Ovary (tissue), 9 donors: ENCODE measurements around the gene KLK10. TPM values are rescaled to one million over a fixed set of nuclear protein-coding genes. Genes with fewer than 3 reads are reported as not detected.

Experiments used
- DNase-seq, 5 donors: peaks; one replicate each; pipeline ENCODE4 v3.0.0-alpha.2; 2019 to 2020
- H3K27ac ChIP-seq, 2 donors: fragments of 200-600 bp; one replicate each; pipeline versions ENCODE4 v1.5.1 to v1.8.0; 2019 to 2022
- H3K27me3 ChIP-seq: fragments of 200-600 bp; one replicate; pipeline ENCODE4 v1.8.0; 2022
- H3K36me3 ChIP-seq: fragments of 200-600 bp; sonication (generic); one replicate; pipeline ENCODE4 v1.5.1; 2019
- H3K4me1 ChIP-seq: one replicate; pipeline ENCODE4 v1.8.1; 2013; ENCODE audit warnings: mild to moderate bottlenecking, moderate library complexity; ENCODE audit not compliant: insufficient read depth
- H3K4me3 ChIP-seq: fragments of 200-600 bp; sonication (generic); one replicate; pipeline ENCODE4 v1.5.1; 2017
- H3K9me3 ChIP-seq, 2 donors: fragments of 200-600 bp in 1 of 2; sonication (generic) in 1 of 2; one replicate each; pipeline versions ENCODE4 v1.5.1 to v1.8.1; 2013 to 2019; ENCODE audit warnings: mild to moderate bottlenecking in 1 of 2, moderate library complexity in 1 of 2
- EP300 ChIP-seq: sonication (generic); formaldehyde crosslinking; IDR thresholded peaks from one replicate; pipeline ENCODE4 v1.6.1; 2017; ENCODE audit warnings: antibody characterized with exemption
- POLR2A ChIP-seq: fragments of 450-650 bp; IDR thresholded peaks from one replicate; pipeline ENCODE4 v1.6.1; 2017; ENCODE audit warnings: antibody characterized with exemption, mild to moderate bottlenecking, moderate library complexity
- WGBS, 3 donors: extraction: QIAGEN DNeasy Blood & Tissue Kit in 1 of 3; methylation state at CpG; one replicate each; pipeline versions ENCODE4 v1.1.5 to v1.1.7; 2013 to 2017; 5-methylcytosine and 5-hydroxymethylcytosine counted together
- intact Hi-C, 4 donors: fragments of 100-400 bp; cut with DNase I; formaldehyde crosslinking; loops; one replicate each; pipeline versions ENCODE4 v1.11.0 to v1.15.1; 2022 to 2023
- polyA plus RNA-seq, 2 donors: library from polyadenylated mRNA; stranded (reverse); fragments of 200-250 nt in 1 of 2; fragments of 350-450 nt in 1 of 2; fragmentation: Illumina TruSeq in 1 of 2; extraction: RNeasy Lipid Tissue Mini Kit (QIAGEN cat#74804) in 1 of 2; gene quantifications; one replicate each; pipeline ENCODE4 v1.2.3, GENCODE V29; 2013 to 2014
- total RNA-seq, 7 donors: library from RNA; depleted of rRNA in 2 of 7; stranded (reverse); fragments of >200 nt in 2 of 7; fragmentation: NEBNext Ultra II Directional in 3 of 7; extraction: Animal tissue kit (Norgen Biotek cat#: 25700) in 3 of 7; gene quantifications; one replicate each; pipeline versions ENCODE4 v1.1.0 to v1.2.4, GENCODE V29; 2016 to 2023
- TF ChIP-seq, protein P1 (sequence below), 3 donors: fragments of 450-650 bp in 2 of 3; fragments of 200-600 bp in 1 of 3; IDR thresholded peaks; one replicate each; pipeline versions ENCODE4 v1.5.1 to v1.8.0; 2016 to 2022; ENCODE audit warnings: antibody characterized with exemption in 3 of 3, mild to moderate bottlenecking in 1 of 3
- donor health status: DM: no; HTN: no; CAD: no; lungs with moderate emphysema.
- donor health status: DM: no; HTN: no; CAD: no.
- donor health status: Bipolar disorder and iron deficiency.
- donor health status: DM: yes; HTN: yes; CAD: no.
- donor health status: DM: no; HTN: no; CAD: no.
- donor health status: DM: yes; HTN: yes; CAD: no.

The KLK10 gene
- total and polyA plus RNA-seq, 9 donors, result 6.9 to 59.1 (median 16.5) TPM

DNA sequence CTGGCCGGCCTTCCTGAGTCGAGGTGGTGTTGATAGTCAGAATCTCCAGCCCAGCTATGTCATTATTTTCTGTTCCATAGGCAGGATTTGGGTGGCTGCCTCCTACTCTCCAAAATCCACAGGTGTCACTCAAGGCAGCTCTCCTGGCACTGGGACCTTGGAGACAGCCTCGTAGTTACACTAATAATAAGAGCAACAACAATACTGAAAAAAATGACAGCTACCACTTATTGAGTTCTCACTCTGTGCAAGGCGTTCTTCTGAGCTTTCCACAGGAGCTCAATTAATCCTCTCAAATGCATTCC lies 27.5 kb upstream of the KLK10 start:
- 7 to 12% (median 11%) methylated on average over 4 of the region's 4 CpGs for WGBS, 3 donors
- TF ChIP-seq EP300, result no peak
- TF ChIP-seq, protein P1, sequence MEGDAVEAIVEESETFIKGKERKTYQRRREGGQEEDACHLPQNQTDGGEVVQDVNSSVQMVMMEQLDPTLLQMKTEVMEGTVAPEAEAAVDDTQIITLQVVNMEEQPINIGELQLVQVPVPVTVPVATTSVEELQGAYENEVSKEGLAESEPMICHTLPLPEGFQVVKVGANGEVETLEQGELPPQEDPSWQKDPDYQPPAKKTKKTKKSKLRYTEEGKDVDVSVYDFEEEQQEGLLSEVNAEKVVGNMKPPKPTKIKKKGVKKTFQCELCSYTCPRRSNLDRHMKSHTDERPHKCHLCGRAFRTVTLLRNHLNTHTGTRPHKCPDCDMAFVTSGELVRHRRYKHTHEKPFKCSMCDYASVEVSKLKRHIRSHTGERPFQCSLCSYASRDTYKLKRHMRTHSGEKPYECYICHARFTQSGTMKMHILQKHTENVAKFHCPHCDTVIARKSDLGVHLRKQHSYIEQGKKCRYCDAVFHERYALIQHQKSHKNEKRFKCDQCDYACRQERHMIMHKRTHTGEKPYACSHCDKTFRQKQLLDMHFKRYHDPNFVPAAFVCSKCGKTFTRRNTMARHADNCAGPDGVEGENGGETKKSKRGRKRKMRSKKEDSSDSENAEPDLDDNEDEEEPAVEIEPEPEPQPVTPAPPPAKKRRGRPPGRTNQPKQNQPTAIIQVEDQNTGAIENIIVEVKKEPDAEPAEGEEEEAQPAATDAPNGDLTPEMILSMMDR (IDR thresholded peaks at IDR 0.05), result no peak
- TF ChIP-seq POLR2A, result no peak
- Histone ChIP-seq H3K27ac (no peak overlapping the region), H3K36me3 (no peaks in the 10 kb centered on the region), H3K4me3 (no peak overlapping the region), H3K4me1 (peaks cover 5% of the 10 kb centered on the region), H3K27me3 (no peaks in the 10 kb centered on the region), H3K9me3 (no peaks in the 10 kb centered on the region)
- no peak for DNase-seq
- intact Hi-C loops, result no loop called here

DNA sequence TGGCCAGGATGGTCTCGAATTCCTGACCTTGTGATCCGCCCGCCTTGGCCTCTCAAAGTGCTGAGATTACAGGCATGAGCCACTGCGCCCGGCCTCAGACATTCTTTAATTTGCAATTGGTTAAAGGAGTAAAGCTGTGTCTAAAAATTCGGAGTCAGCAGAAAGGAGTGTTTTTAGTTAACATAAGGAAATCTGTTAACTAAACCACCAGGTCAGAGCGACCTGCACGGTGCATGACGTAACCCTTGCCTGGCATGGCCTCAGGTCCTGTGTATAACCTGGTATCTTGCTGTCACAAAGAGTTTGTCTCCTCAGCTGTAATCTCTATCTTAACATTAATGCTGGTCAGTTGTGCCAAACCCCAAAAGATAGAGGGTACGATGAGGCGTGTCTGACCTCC lies 24.8 kb upstream of the KLK10 start:
- Histone ChIP-seq H3K27ac (no peak overlapping the region), H3K36me3 (no peaks in the 10 kb centered on the region), H3K4me3 (no peak overlapping the region), H3K27me3 (no peaks in the 10 kb centered on the region), H3K4me1 (peaks cover 5% of the 10 kb centered on the region), H3K9me3 (no peaks in the 10 kb centered on the region)
- DNase-seq, result peak in 1 of 5 donors; percentile 57
- WGBS, 3 donors, result 28 to 53% (median 42%) methylated on average over 11 of the region's 11 CpGs
- intact Hi-C loops, result no loop called here
- TF ChIP-seq POLR2A (no peak), EP300 (no peak)
- TF ChIP-seq, protein P1 (IDR thresholded peaks at IDR 0.05), result no peak

DNA sequence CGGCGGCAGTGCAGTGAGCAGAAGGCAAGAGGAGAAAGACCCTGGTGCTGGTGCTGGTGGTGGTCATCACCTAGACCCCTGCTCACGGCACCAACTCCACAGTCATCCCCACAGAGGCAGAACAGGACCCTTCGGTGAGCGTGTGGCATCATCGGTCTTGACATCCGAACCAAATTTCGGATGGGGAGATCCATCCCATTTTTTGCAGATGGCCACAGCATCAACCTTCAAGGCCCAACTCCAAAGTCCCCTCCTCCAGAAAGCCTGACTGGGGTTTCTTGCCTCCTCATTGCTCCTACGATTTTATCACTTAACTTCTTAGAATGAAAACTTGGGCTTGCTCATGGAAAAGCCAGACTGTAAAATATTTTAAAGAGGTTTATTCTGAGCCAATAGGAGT lies 24.0 kb upstream of the KLK10 start:
- H3K36me3 ChIP-seq, result no peaks in the 10 kb centered on the region
- no peak for DNase-seq
- no peaks in the 10 kb centered on the region for H3K27me3 ChIP-seq
- peaks cover 5% of the 10 kb centered on the region for H3K4me1 ChIP-seq
- intact Hi-C loops, result no loop called here
- 81 to 82% (median 82%) methylated on average over 9 of the region's 9 CpGs for WGBS, 3 donors
- TF ChIP-seq EP300 (no peak), POLR2A (no peak)
- TF ChIP-seq, protein P1 (IDR thresholded peaks at IDR 0.05), result no peak
- no peak overlapping the region for H3K27ac ChIP-seq
- H3K4me3 ChIP-seq, result no peak overlapping the region
- no peaks in the 10 kb centered on the region for H3K9me3 ChIP-seq

DNA sequence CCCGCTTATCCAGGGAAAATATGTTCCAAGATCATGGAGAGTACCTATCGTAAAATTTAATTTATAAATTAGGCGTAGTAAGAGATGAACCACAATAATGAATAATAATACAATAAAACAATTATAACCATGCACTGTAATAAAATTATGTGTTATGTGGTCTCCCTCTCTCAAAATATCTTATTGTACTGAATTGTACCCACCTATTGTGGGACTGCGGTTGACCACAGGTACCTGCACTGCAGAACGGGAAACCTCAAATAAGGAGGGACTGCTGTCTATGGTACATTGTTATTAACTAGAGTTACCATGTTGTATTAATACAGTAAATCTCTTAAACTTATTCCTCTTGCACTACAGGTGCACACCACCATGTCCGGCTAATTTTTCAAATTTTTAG lies 20.6 kb upstream of the KLK10 start:
- Histone ChIP-seq H3K9me3 (no peaks in the 10 kb centered on the region), H3K27me3 (no peaks in the 10 kb centered on the region), H3K4me3 (no peak overlapping the region), H3K36me3 (no peaks in the 10 kb centered on the region), H3K27ac (no peak overlapping the region), H3K4me1 (peaks cover 3% of the 10 kb centered on the region)
- intact Hi-C loops, result no loop called here
- DNase-seq, result no peak
- TF ChIP-seq POLR2A (no peak), EP300 (no peak)
- TF ChIP-seq, protein P1 (IDR thresholded peaks at IDR 0.05), result no peak
- 91 to 93% (median 93%) methylated on average over 6 of the region's 6 CpGs for WGBS, 3 donors

DNA sequence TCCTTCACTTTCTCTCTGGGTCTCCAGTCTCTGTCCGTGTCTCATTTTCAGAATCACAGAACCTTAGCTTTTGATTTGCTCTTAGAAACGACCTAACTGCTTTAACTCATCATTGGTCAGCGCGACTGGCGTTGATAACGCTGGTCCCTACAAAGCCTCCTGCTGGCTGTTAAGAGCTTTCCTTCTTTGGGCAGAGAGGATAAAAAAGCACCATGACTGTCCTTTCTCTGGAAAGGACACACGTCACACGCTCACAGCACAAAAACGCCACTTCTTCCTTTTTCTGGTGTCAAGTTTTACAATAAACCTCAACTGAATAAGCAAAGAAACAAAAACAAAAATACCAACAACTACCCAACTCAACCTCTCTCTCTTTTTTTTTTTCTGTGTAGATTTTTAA lies 17.0 kb upstream of the KLK10 start:
- intact Hi-C loops, result no loop called here

More for the DNA sequence above, 17.0 kb upstream of the KLK10 start:
- no peak for DNase-seq
- WGBS, 3 donors, result 39 to 52% (median 44%) methylated on average over 9 of the region's 9 CpGs
- H3K4me1 ChIP-seq, result no peaks in the 10 kb centered on the region
- H3K27ac ChIP-seq, result no peak overlapping the region
- TF ChIP-seq EP300 (no peak), POLR2A (no peak)
- TF ChIP-seq, protein P1 (IDR thresholded peaks at IDR 0.05), result no peak
- no peaks in the 10 kb centered on the region for H3K36me3 ChIP-seq
- no peaks in the 10 kb centered on the region for H3K27me3 ChIP-seq
- H3K4me3 ChIP-seq, result no peak overlapping the region
- no peaks in the 10 kb centered on the region for H3K9me3 ChIP-seq
